Activated T-helper 9 cell treated with anti-CD3 and anti-CD28 coated beads, Interleukin-2, amount 50 U/mL, for 16 hours (primary cell): ENCODE data around the gene CPEB3.
"Not testable (repeated sequence)": the region's sequence is repeated elsewhere in the genome, so short reads cannot be mapped to it uniquely, and the experiment has no call there.

Experiments
- DNase-seq: peaks from one replicate; pipeline ENCODE4 v3.0.0-alpha.2; 2020; ENCODE audit warnings: low read depth

The CPEB3 gene

GRCh38 chr10:92142512-92142911 is 148.4 kb downstream of the CPEB3 start:
- no peak for DNase-seq

- DNase-seq, result not testable (repeated sequence)
Observed at GRCh38 chr10:92141147-92141546, 149.7 kb downstream of the CPEB3 start.

- not testable (repeated sequence) for DNase-seq
Observed at GRCh38 chr10:92134049-92134448, 156.8 kb downstream of the CPEB3 start.

GRCh38 chr10:92131275-92131820 is 159.5 kb downstream of the CPEB3 start:
- no peak for DNase-seq

GRCh38 chr10:92130622-92131274 is 160.1 kb downstream of the CPEB3 start:
- DNase-seq, result no peak

- DNase-seq, result no peak
Observed at GRCh38 chr10:92126100-92126650, 164.7 kb downstream of the CPEB3 start.

- DNase-seq, result no peak
Observed at GRCh38 chr10:92125144-92125543, 165.7 kb downstream of the CPEB3 start.

- no peak for DNase-seq
Observed at GRCh38 chr10:92124616-92125143, 166.2 kb downstream of the CPEB3 start.

- DNase-seq, result no peak
Observed at GRCh38 chr10:92124020-92124419, 166.9 kb downstream of the CPEB3 start.

- DNase-seq, result no peak
Observed at GRCh38 chr10:92122941-92123450, 167.9 kb downstream of the CPEB3 start.

- no peak for DNase-seq
Observed at GRCh38 chr10:92121686-92122492, 169.0 kb downstream of the CPEB3 start.

GRCh38 chr10:92119340-92119739 is 171.5 kb downstream of the CPEB3 start:
- no peak for DNase-seq

GRCh38 chr10:92114917-92115316 is 176.0 kb downstream of the CPEB3 start:
- not testable (repeated sequence) for DNase-seq

GRCh38 chr10:92113911-92114600 is 176.8 kb downstream of the CPEB3 start:
- DNase-seq, result no peak

- DNase-seq, result no peak
Observed at GRCh38 chr10:92112462-92112861, 178.4 kb downstream of the CPEB3 start.

- DNase-seq, result no peak
Observed at GRCh38 chr10:92111336-92111939, 179.4 kb downstream of the CPEB3 start.

- DNase-seq, result no peak
Observed at GRCh38 chr10:92110039-92110794, 180.7 kb downstream of the CPEB3 start.

- no peak for DNase-seq
Observed at GRCh38 chr10:92108747-92109146, 182.1 kb downstream of the CPEB3 start.

GRCh38 chr10:92108120-92108519 is 182.8 kb downstream of the CPEB3 start:
- DNase-seq, result no peak

GRCh38 chr10:92103376-92104090 is 187.3 kb downstream of the CPEB3 start:
- DNase-seq, result no peak
